ENCODE results near the gene B3GNT9.

The B3GNT9 gene

GRCh38 chr16:67149276-67150046 lies 1.3 kb downstream of the B3GNT9 start:
- Histone ChIP-seq H3K27ac (ENCODE audit: low read depth, low read length) (no peak overlapping the region), H3K4me3 (ENCODE audit: low read depth, low read length) (peak overlapping the region; percentile 70; the same call in 1 of the 2 replicates), H3K27me3 (ENCODE audit: control insufficient read depth, insufficient read depth, low read length) (peaks cover 43% of the 10 kb centered on the region), H3K36me3 (ENCODE audit: control insufficient read depth, insufficient read depth, low read length) (peaks cover 47% of the 10 kb centered on the region), H3K9me3 (ENCODE audit: control insufficient read depth, insufficient read depth, low read length) (no peaks in the 10 kb centered on the region), H3K4me1 (ENCODE audit: control insufficient read depth, insufficient read depth, low read length) (no peaks in the 10 kb centered on the region; the same call in 1 of the 2 replicates), H3K9ac (ENCODE audit: low read depth, low read length) (no peak overlapping the region)

- no peaks in the 10 kb centered on the region for H3K9me3 ChIP-seq (ENCODE audit: control insufficient read depth, insufficient read depth, low read length)
- peaks cover 53% of the 10 kb centered on the region for H3K36me3 ChIP-seq (ENCODE audit: control insufficient read depth, insufficient read depth, low read length)
- H3K4me1 ChIP-seq (ENCODE audit: control insufficient read depth, insufficient read depth, low read length): no peaks in the 10 kb centered on the region; the same call in 1 of the 2 replicates
- H3K27ac ChIP-seq (ENCODE audit: low read depth, low read length): no peak overlapping the region
- H3K4me3 ChIP-seq (ENCODE audit: low read depth, low read length): no peak overlapping the region
- H3K9ac ChIP-seq (ENCODE audit: low read depth, low read length): no peak overlapping the region
- peaks cover 36% of the 10 kb centered on the region for H3K27me3 ChIP-seq (ENCODE audit: control insufficient read depth, insufficient read depth, low read length)
Measured at GRCh38 chr16:67148656-67149275, 2.0 kb downstream of the B3GNT9 start.

GRCh38 chr16:67148221-67148620 lies 2.6 kb downstream of the B3GNT9 start:
- H3K27ac ChIP-seq (ENCODE audit: low read depth, low read length): no peak overlapping the region

DNA sequence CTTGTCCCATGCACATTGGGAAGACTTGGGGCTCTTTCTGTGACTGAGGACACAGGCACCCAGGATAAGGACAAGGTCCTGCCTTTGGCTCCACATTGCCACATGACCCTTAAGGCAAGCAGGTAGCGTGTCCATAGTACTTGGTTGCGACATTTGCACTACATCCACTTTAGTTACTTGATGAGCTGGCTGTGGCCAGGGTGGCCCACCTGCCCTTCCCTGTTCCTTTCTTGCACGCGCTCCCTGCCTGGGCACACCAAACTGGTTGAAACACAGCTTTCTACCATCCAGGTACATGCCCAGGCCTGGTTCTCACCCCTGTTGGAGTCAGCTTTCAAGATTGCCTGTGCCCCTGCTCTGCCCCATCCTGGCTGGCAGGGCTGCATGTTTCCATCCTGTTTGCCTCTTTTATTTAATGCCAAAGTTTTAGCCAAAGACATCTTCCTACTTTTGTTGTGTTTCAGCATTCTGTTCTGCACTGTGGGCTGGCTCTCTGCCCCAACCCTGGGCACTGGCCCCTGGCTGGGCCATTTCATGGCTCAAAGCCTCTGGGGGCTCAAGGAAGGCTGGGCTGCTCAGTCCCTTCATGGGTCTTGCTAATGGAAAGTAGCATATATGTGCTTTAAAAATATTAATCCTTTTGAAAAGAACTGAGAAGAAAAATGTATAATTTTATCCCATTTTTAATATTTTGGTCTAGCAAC lies 3.2 kb downstream of the B3GNT9 start:
- H3K36me3 ChIP-seq (ENCODE audit: control insufficient read depth, insufficient read depth, low read length): peaks cover 64% of the 10 kb centered on the region
- no peaks in the 10 kb centered on the region for H3K9me3 ChIP-seq (ENCODE audit: control insufficient read depth, insufficient read depth, low read length)
- no peak overlapping the region for H3K9ac ChIP-seq (ENCODE audit: low read depth, low read length)
- H3K4me3 ChIP-seq (ENCODE audit: low read depth, low read length): no peak overlapping the region
- H3K27ac ChIP-seq (ENCODE audit: low read depth, low read length): no peak overlapping the region
- H3K27me3 ChIP-seq (ENCODE audit: control insufficient read depth, insufficient read depth, low read length): peaks cover 25% of the 10 kb centered on the region
- no peaks in the 10 kb centered on the region; the same call in 1 of the 2 replicates for H3K4me1 ChIP-seq (ENCODE audit: control insufficient read depth, insufficient read depth, low read length)

More at GRCh38 chr16:67148221-67148620, 2.6 kb downstream of the B3GNT9 start:
- H3K9me3 ChIP-seq (ENCODE audit: control insufficient read depth, insufficient read depth, low read length): no peaks in the 10 kb centered on the region
- no peak overlapping the region for H3K9ac ChIP-seq (ENCODE audit: low read depth, low read length)
- H3K4me3 ChIP-seq (ENCODE audit: low read depth, low read length): no peak overlapping the region
- H3K36me3 ChIP-seq (ENCODE audit: control insufficient read depth, insufficient read depth, low read length): peaks cover 57% of the 10 kb centered on the region
- H3K27me3 ChIP-seq (ENCODE audit: control insufficient read depth, insufficient read depth, low read length): peaks cover 31% of the 10 kb centered on the region
- H3K4me1 ChIP-seq (ENCODE audit: control insufficient read depth, insufficient read depth, low read length): no peaks in the 10 kb centered on the region; the same call in 1 of the 2 replicates

- Histone ChIP-seq H3K27me3 (ENCODE audit: control insufficient read depth, insufficient read depth, low read length) (peaks cover 16% of the 10 kb centered on the region), H3K4me1 (ENCODE audit: control insufficient read depth, insufficient read depth, low read length) (no peaks in the 10 kb centered on the region; the same call in 1 of the 2 replicates), H3K36me3 (ENCODE audit: control insufficient read depth, insufficient read depth, low read length) (peaks cover 72% of the 10 kb centered on the region), H3K9ac (ENCODE audit: low read depth, low read length) (no peak overlapping the region), H3K9me3 (ENCODE audit: control insufficient read depth, insufficient read depth, low read length) (no peaks in the 10 kb centered on the region), H3K4me3 (ENCODE audit: low read depth, low read length) (no peak overlapping the region), H3K27ac (ENCODE audit: low read depth, low read length) (no peak overlapping the region)
Measured at GRCh38 chr16:67146523-67147357, 4.1 kb downstream of the B3GNT9 start.

DNA sequence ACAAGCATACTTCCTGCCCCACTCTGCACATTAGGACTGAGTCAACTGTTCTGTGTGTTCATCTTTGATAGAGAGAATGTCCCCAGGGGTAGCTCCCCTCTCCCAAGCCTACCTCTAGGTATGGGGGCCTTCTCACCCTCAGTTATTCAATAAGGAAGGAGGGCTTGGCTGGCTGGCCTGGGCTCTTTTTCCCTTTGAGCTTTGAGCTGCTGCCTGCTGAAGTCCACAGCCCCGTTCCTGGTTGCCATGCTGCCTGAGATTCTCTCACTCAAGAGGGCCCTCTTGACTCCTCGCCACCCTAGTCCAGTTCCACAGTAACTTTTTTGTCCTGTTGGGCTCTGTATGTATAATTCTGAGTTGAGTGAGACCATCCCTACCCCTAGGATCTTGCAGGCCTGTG lies 5.1 kb downstream of the B3GNT9 start:
- Histone ChIP-seq H3K4me3 (ENCODE audit: low read depth, low read length) (no peak overlapping the region), H3K36me3 (ENCODE audit: control insufficient read depth, insufficient read depth, low read length) (peaks cover 82% of the 10 kb centered on the region), H3K9ac (ENCODE audit: low read depth, low read length) (no peak overlapping the region), H3K9me3 (ENCODE audit: control insufficient read depth, insufficient read depth, low read length) (no peaks in the 10 kb centered on the region), H3K4me1 (ENCODE audit: control insufficient read depth, insufficient read depth, low read length) (no peaks in the 10 kb centered on the region), H3K27me3 (ENCODE audit: control insufficient read depth, insufficient read depth, low read length) (peaks cover 6% of the 10 kb centered on the region), H3K27ac (ENCODE audit: low read depth, low read length) (no peak overlapping the region)

- no peaks in the 10 kb centered on the region for H3K9me3 ChIP-seq (ENCODE audit: control insufficient read depth, insufficient read depth, low read length)
- H3K36me3 ChIP-seq (ENCODE audit: control insufficient read depth, insufficient read depth, low read length): peaks cover 90% of the 10 kb centered on the region
- no peak overlapping the region for H3K27ac ChIP-seq (ENCODE audit: low read depth, low read length)
- H3K4me1 ChIP-seq (ENCODE audit: control insufficient read depth, insufficient read depth, low read length): no peaks in the 10 kb centered on the region
- H3K4me3 ChIP-seq (ENCODE audit: low read depth, low read length): no peak overlapping the region
- peaks cover 5% of the 10 kb centered on the region; the same call in 1 of the 2 replicates for H3K27me3 ChIP-seq (ENCODE audit: control insufficient read depth, insufficient read depth, low read length)
- no peak overlapping the region for H3K9ac ChIP-seq (ENCODE audit: low read depth, low read length)
Measured at GRCh38 chr16:67144943-67145342, 5.9 kb downstream of the B3GNT9 start.

- no peak overlapping the region for H3K27ac ChIP-seq (ENCODE audit: low read depth, low read length)
- H3K9me3 ChIP-seq (ENCODE audit: control insufficient read depth, insufficient read depth, low read length): no peaks in the 10 kb centered on the region
- H3K27me3 ChIP-seq (ENCODE audit: control insufficient read depth, insufficient read depth, low read length): no peaks in the 10 kb centered on the region
- H3K4me3 ChIP-seq (ENCODE audit: low read depth, low read length): no peak overlapping the region
- no peak overlapping the region for H3K9ac ChIP-seq (ENCODE audit: low read depth, low read length)
- peaks cover 94% of the 10 kb centered on the region for H3K36me3 ChIP-seq (ENCODE audit: control insufficient read depth, insufficient read depth, low read length)
- no peaks in the 10 kb centered on the region for H3K4me1 ChIP-seq (ENCODE audit: control insufficient read depth, insufficient read depth, low read length)
Measured at GRCh38 chr16:67142342-67142741, 8.5 kb downstream of the B3GNT9 start.

DNA sequence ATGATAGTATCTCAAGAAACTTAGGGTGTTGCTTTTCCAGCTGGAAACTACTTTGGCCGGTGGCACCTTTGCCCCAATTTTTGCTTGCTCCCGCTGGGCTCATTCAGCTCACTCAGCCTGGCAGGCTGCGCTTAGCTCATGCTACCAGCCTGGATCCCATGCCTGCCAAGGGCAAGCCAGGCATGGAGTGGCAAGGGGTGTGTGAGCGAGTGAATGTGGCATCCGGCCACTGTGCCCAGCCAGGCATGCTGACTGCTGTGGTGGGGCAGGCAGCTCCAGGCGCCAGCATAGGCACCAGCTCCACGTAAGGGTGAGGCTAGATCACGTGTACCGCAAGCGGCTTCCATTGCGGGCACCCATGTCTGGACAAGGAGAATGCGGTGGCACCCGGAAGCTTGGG lies 9.4 kb downstream of the B3GNT9 start:
- Histone ChIP-seq H3K27me3 (ENCODE audit: control insufficient read depth, insufficient read depth, low read length) (no peaks in the 10 kb centered on the region), H3K36me3 (ENCODE audit: control insufficient read depth, insufficient read depth, low read length) (peaks cover 91% of the 10 kb centered on the region), H3K4me3 (ENCODE audit: low read depth, low read length) (no peak overlapping the region), H3K9ac (ENCODE audit: low read depth, low read length) (no peak overlapping the region), H3K9me3 (ENCODE audit: control insufficient read depth, insufficient read depth, low read length) (no peaks in the 10 kb centered on the region), H3K27ac (ENCODE audit: low read depth, low read length) (no peak overlapping the region), H3K4me1 (ENCODE audit: control insufficient read depth, insufficient read depth, low read length) (no peaks in the 10 kb centered on the region)

GRCh38 chr16:67137605-67138004 lies 13.2 kb downstream of the B3GNT9 start:
- Histone ChIP-seq H3K9me3 (ENCODE audit: control insufficient read depth, insufficient read depth, low read length) (no peaks in the 10 kb centered on the region), H3K4me1 (ENCODE audit: control insufficient read depth, insufficient read depth, low read length) (no peaks in the 10 kb centered on the region), H3K36me3 (ENCODE audit: control insufficient read depth, insufficient read depth, low read length) (peaks cover 83% of the 10 kb centered on the region), H3K27ac (ENCODE audit: low read depth, low read length) (no peak overlapping the region), H3K27me3 (ENCODE audit: control insufficient read depth, insufficient read depth, low read length) (no peaks in the 10 kb centered on the region), H3K9ac (ENCODE audit: low read depth, low read length) (no peak overlapping the region), H3K4me3 (ENCODE audit: low read depth, low read length) (no peak overlapping the region)
